Erythroblast (primary cell): Measurements from ENCODE around the gene PAEP.

Experiments
- GATA1 ChIP-seq: IDR thresholded peaks from 2 replicates; pipeline ENCODE4 v1.6.1; 2011; ENCODE audit warnings: low read depth, mild to moderate bottlenecking, control low read depth, low read length, moderate library complexity
- POLR2A ChIP-seq: IDR thresholded peaks from 2 replicates; pipeline ENCODE4 v1.6.1; 2011; ENCODE audit warnings: mild to moderate bottlenecking, low read length

DNA sequence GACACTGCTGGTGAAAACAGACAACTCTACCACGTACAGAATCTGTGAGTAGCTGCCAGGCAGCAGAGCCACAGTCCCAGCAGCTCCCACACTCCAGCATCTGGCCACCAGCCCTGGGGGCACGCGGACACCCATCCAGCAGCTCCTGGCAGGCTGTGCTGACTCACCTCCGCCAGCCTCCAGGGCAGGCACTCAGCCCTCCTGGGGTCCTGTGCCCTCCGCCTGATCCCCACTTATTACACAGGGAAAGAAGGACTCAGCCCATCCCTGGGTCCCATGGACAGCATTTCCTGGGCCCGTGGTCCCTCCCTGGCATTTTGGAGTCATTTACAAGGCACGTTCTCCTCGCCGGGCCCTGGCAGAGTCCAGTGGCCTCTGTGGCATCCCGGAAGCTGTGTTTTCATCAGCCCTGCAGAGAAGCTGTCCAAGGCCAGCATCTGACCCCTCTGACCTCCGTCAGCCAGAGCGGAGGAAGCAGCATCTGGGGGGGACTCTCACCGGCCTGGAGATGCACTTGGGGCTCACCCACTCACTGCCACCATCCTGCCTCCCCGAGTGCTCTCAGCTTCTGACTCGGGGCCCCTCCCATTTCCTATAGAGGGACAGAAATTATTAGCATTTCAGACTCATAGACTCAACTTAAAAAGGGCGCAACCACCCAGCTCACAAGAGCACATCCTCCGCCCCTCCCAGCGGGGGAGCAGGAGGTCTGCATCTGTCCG is 21.6 kb downstream of the PAEP start:
- TF ChIP-seq POLR2A (no peak), GATA1 (no peak)
